Medulla oblongata (tissue), 1 donor: ENCODE data around the gene NCKAP1.
"Not testable (repeated sequence)": the region's sequence is repeated elsewhere in the genome, so short reads cannot be mapped to it uniquely, and the experiment has no call there.

Experiments
- DNase-seq: peaks from one replicate; pipeline ENCODE4 v3.0.0-alpha.2; 2015; ENCODE audit errors: extremely low spot score

The NCKAP1 gene

GRCh38 chr2:183037553-183038340 is 510 bp downstream of the NCKAP1 start:
- peak; percentile 30 for DNase-seq

GRCh38 chr2:183037074-183037552 is 1.1 kb downstream of the NCKAP1 start:
- peak; percentile 51 for DNase-seq

- DNase-seq: no peak
Measured at GRCh38 chr2:183035954-183036669, 2.1 kb downstream of the NCKAP1 start.

GRCh38 chr2:183035298-183035953 is 2.8 kb downstream of the NCKAP1 start:
- DNase-seq: no peak

- DNase-seq: no peak
Measured at GRCh38 chr2:183034806-183035205, 3.5 kb downstream of the NCKAP1 start.

- no peak for DNase-seq
Measured at GRCh38 chr2:183033951-183034350, 4.3 kb downstream of the NCKAP1 start.

GRCh38 chr2:183031911-183032794 is 6.1 kb downstream of the NCKAP1 start:
- no peak for DNase-seq

GRCh38 chr2:183029219-183029618 is 9.0 kb downstream of the NCKAP1 start:
- no peak for DNase-seq

- DNase-seq: no peak
Measured at GRCh38 chr2:183028108-183028507, 10.1 kb downstream of the NCKAP1 start.

GRCh38 chr2:183027443-183027842 is 10.8 kb downstream of the NCKAP1 start:
- DNase-seq: no peak

- no peak for DNase-seq
Measured at GRCh38 chr2:183026424-183026823, 11.8 kb downstream of the NCKAP1 start.

- DNase-seq: no peak
Measured at GRCh38 chr2:183025993-183026392, 12.3 kb downstream of the NCKAP1 start.

GRCh38 chr2:183024339-183025095 is 13.7 kb downstream of the NCKAP1 start:
- no peak for DNase-seq

GRCh38 chr2:183022711-183023110 is 15.5 kb downstream of the NCKAP1 start:
- no peak for DNase-seq

- DNase-seq: no peak
Measured at GRCh38 chr2:183021613-183022012, 16.6 kb downstream of the NCKAP1 start.

GRCh38 chr2:183019718-183020442 is 18.4 kb downstream of the NCKAP1 start:
- DNase-seq: no peak

GRCh38 chr2:183017845-183018244 is 20.4 kb downstream of the NCKAP1 start:
- not testable (repeated sequence) for DNase-seq

- no peak for DNase-seq
Measured at GRCh38 chr2:183014005-183014404, 24.3 kb downstream of the NCKAP1 start.

GRCh38 chr2:183011743-183012142 is 26.5 kb downstream of the NCKAP1 start:
- DNase-seq: no peak

- no peak for DNase-seq
Measured at GRCh38 chr2:183010112-183010511, 28.1 kb downstream of the NCKAP1 start.
